BE2C (cell line): ENCODE data around the gene RAB27A.

Source experiments
- DNase-seq: peaks from one replicate; pipeline ENCODE4 v3.0.0-alpha.2; 2020
- H3K27me3 ChIP-seq: fragments of 250-450 bp; sonication (Bioruptor Pico); 2 replicates; pipeline ENCODE4 v1.5.1; 2020; ENCODE audit warnings: mild to moderate bottlenecking
- H3K36me3 ChIP-seq: fragments of 250-450 bp; sonication (Bioruptor Pico); 2 replicates; pipeline ENCODE4 v1.5.1; 2020; ENCODE audit warnings: mild to moderate bottlenecking
- H3K4me1 ChIP-seq: fragments of 250-450 bp; sonication (Bioruptor Pico); 2 replicates; pipeline ENCODE4 v1.5.1; 2020
- H3K4me3 ChIP-seq: 2 replicates; pipeline ENCODE4 v1.5.1; 2011; ENCODE audit warnings: low read depth, low read length
- H3K9me3 ChIP-seq: fragments of 250-450 bp; sonication (Bioruptor Pico); 2 replicates; pipeline ENCODE4 v1.5.1; 2020
- CTCF ChIP-seq: IDR thresholded peaks from 2 replicates; pipeline ENCODE4 v1.5.1; 2012; ENCODE audit warnings: mild to moderate bottlenecking, low read depth, low read length

RAB27A gene

DNA sequence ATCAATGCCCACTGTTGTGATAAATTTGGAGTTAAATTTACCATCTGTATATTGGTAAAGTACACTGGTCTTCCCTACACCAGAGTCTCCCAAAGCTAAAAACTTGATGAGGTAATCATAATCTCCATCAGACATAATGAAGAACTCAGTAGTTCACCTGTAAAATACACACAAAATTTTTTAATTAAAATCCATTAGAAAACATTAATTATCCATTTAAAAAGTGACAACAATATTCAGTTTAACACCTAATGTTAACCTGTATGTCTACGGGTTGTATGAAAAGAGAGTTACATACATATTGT is 54.9 kb downstream of the RAB27A start:
- Histone ChIP-seq H3K36me3 (no peaks in the 10 kb centered on the region), H3K9me3 (no peaks in the 10 kb centered on the region), H3K4me1 (no peaks in the 10 kb centered on the region), H3K4me3 (no peak overlapping the region), H3K27me3 (no peaks in the 10 kb centered on the region)
- no peak for TF ChIP-seq CTCF
- DNase-seq = no peak

DNA sequence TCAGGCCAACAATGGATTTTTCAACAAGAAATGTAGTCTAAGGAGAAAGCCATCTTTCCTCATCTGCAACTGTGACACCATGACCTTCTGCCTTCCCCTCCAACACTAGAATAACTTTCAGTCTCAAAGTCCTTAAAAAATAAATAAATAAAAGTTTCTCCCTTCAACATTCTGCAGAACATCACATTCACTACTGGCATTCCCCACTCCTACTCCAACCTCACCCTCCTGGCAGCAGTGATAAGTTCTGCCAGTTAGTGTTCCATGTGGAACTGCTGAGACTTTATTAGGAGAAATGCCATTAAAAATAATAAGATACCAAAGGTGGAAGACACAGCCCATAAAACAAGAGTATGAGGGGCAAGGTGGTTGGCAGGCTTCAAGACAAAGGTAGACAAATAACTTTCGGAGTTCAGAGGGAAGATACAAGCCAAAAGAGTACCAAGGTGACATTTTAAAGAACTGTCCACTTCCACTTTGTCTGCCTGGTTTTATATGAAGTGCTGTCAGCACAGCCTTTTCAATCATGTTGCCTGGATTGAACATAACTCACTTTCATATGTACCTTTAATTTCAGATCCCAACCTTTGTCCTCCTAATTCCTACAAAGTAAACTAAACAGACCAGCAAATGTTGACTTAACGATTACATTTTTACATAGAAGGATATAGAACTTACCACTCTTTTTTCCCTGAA is 55.4 kb downstream of the RAB27A start:
- Histone ChIP-seq H3K9me3 (no peaks in the 10 kb centered on the region), H3K4me3 (no peak overlapping the region), H3K27me3 (no peaks in the 10 kb centered on the region), H3K4me1 (no peaks in the 10 kb centered on the region), H3K36me3 (no peaks in the 10 kb centered on the region)
- no peak for TF ChIP-seq CTCF
- no peak for DNase-seq

DNA sequence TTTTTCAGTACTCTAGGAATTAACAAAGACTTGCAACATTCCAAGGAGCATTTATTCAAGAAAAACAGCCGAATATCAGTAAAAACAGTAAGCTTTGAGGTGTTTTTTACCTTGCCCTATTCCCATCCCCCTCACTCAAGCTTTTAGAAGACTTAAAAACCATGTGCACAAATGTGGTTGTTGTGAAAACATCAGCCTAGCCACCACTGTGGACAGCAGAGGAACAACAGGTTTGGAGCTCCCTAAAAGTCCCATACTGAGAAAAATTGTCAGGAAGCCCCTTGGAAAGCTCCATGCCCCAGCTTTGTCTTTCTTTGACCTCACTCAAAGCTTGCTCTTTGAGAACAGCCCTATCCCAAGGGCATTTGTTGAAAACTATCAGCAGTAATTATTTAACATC is 58.2 kb downstream of the RAB27A start:
- no peaks in the 10 kb centered on the region for H3K36me3 ChIP-seq
- TF ChIP-seq CTCF = no peak

GRCh38 chr15:55230953-55231352 is 58.7 kb downstream of the RAB27A start:
- Histone ChIP-seq H3K9me3 (no peaks in the 10 kb centered on the region), H3K4me1 (no peaks in the 10 kb centered on the region), H3K36me3 (no peaks in the 10 kb centered on the region), H3K27me3 (no peaks in the 10 kb centered on the region), H3K4me3 (no peak overlapping the region)
- DNase-seq = no peak
- TF ChIP-seq CTCF = no peak

More for the DNA sequence above, 58.2 kb downstream of the RAB27A start:
- H3K4me1 ChIP-seq = no peaks in the 10 kb centered on the region
- DNase-seq = no peak
- no peaks in the 10 kb centered on the region for H3K9me3 ChIP-seq
- H3K4me3 ChIP-seq = no peak overlapping the region
- no peaks in the 10 kb centered on the region for H3K27me3 ChIP-seq

DNA sequence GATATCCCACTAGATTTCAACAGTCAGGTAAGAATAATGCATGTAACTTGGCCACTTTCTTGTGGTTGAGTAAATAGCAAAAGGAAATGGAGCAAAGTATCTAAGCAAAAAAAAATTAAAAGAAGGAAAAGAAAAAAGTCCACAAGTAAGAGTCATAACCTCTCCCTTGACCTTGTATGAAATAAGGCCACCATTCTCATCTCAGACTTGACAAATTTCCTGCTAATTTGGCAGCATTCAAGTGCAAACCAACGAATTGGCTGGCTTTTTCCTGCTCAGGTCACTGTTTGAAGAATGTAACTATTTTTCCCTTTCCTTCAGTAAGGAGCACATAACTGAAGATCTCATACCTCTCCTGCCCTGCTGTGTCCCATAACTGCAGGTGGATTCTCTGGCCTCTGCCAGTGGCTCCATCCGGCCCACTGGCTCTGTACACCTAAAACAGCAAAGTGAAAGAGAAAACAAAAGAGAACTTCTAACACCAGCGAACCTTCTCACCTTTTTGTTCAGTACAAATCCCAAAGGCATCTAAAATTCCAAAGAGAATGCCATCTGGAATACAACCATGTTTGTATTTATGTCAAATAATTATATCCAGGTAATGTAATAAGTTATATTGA is 59.5 kb downstream of the RAB27A start:
- H3K4me3 ChIP-seq = no peak overlapping the region
- no peaks in the 10 kb centered on the region for H3K4me1 ChIP-seq
- TF ChIP-seq CTCF = no peak
- no peaks in the 10 kb centered on the region for H3K36me3 ChIP-seq
- no peak for DNase-seq
- no peaks in the 10 kb centered on the region for H3K9me3 ChIP-seq
- no peaks in the 10 kb centered on the region for H3K27me3 ChIP-seq

GRCh38 chr15:55226127-55226526 is 63.5 kb downstream of the RAB27A start:
- H3K4me3 ChIP-seq = no peak overlapping the region
- TF ChIP-seq CTCF = no peak
- no peaks in the 10 kb centered on the region for H3K9me3 ChIP-seq
- DNase-seq = no peak
- H3K27me3 ChIP-seq = no peaks in the 10 kb centered on the region
- no peaks in the 10 kb centered on the region for H3K4me1 ChIP-seq
- no peaks in the 10 kb centered on the region for H3K36me3 ChIP-seq
